BE2C (cell line): ENCODE data around the gene SYNGR1.

ENCODE experiments used
- DNase-seq: peaks from one replicate; pipeline ENCODE4 v3.0.0-alpha.2; 2020
- H3K27me3 ChIP-seq: fragments of 250-450 bp; sonication (Bioruptor Pico); 2 replicates; pipeline ENCODE4 v1.5.1; 2020; ENCODE audit warnings: mild to moderate bottlenecking
- H3K36me3 ChIP-seq: fragments of 250-450 bp; sonication (Bioruptor Pico); 2 replicates; pipeline ENCODE4 v1.5.1; 2020; ENCODE audit warnings: mild to moderate bottlenecking
- H3K4me1 ChIP-seq: fragments of 250-450 bp; sonication (Bioruptor Pico); 2 replicates; pipeline ENCODE4 v1.5.1; 2020
- H3K4me3 ChIP-seq: 2 replicates; pipeline ENCODE4 v1.5.1; 2011; ENCODE audit warnings: low read depth, low read length
- H3K9me3 ChIP-seq: fragments of 250-450 bp; sonication (Bioruptor Pico); 2 replicates; pipeline ENCODE4 v1.5.1; 2020
- CTCF ChIP-seq: IDR thresholded peaks from 2 replicates; pipeline ENCODE4 v1.5.1; 2012; ENCODE audit warnings: mild to moderate bottlenecking, low read depth, low read length

Gene SYNGR1

GRCh38 chr22:39433476-39434242, 83.9 kb downstream of the SYNGR1 start:
- H3K9me3 ChIP-seq: no peaks in the 10 kb centered on the region
- peaks cover 27% of the 10 kb centered on the region for H3K36me3 ChIP-seq
- no peaks in the 10 kb centered on the region; the same call in 1 of the 2 replicates for H3K27me3 ChIP-seq
- H3K4me1 ChIP-seq: no peaks in the 10 kb centered on the region
- DNase-seq: no peak
- no peak for TF ChIP-seq CTCF
- H3K4me3 ChIP-seq: no peak overlapping the region

DNA sequence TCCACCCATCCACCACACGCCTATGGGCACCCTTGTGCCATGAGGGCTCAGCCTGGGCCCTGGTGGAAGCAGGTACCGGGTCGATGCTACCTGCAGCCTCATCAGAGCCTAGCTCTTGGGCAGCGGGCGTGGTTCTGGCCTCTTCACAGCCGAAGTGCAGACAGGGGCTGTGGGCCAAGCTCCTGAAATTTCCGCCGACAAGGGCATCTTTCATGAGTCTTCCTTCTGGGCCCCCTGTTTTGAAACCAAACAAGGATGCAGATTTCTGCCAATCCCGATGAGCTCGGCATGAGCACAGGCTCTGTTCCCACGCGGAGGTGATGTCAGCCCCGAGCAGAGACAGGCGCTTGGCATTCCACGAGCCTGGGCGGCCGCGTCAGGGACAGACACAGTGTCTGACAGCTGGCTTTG, 84.5 kb downstream of the SYNGR1 start:
- Histone ChIP-seq H3K27me3 (no peaks in the 10 kb centered on the region; the same call in 1 of the 2 replicates), H3K9me3 (no peaks in the 10 kb centered on the region), H3K4me3 (no peak overlapping the region), H3K4me1 (no peaks in the 10 kb centered on the region), H3K36me3 (peaks cover 27% of the 10 kb centered on the region)
- no peak for DNase-seq
- no peak for TF ChIP-seq CTCF

- H3K4me1 ChIP-seq: no peaks in the 10 kb centered on the region
- no peak overlapping the region for H3K4me3 ChIP-seq
- no peak for DNase-seq
- no peaks in the 10 kb centered on the region; the same call in 1 of the 2 replicates for H3K27me3 ChIP-seq
- no peaks in the 10 kb centered on the region for H3K9me3 ChIP-seq
- peaks cover 27% of the 10 kb centered on the region for H3K36me3 ChIP-seq
- TF ChIP-seq CTCF: no peak
These were observed 84.9 kb downstream of the SYNGR1 start for GRCh38 chr22:39434721-39435120.
